Left ventricle myocardium inferior (tissue), 1 donor: Measurements from ENCODE around the gene KCNE3. TPM values are rescaled to one million over a fixed set of nuclear protein-coding genes. Genes with fewer than 3 reads are reported as not detected.

Experiments
- DNase-seq: peaks from one replicate; pipeline ENCODE4 v3.0.0-alpha.2; 2020
- H3K27ac ChIP-seq: fragments of 200-600 bp; replicated peaks from 2 replicates; pipeline ENCODE4 v1.8.0; 2021
- H3K27me3 ChIP-seq: fragments of 200-600 bp; 2 replicates; pipeline ENCODE4 v1.8.0; 2021; ENCODE audit warnings: low read depth
- H3K36me3 ChIP-seq: fragments of 200-600 bp; 2 replicates; pipeline ENCODE4 v1.8.0; 2021
- H3K4me1 ChIP-seq: fragments of 200-600 bp; 2 replicates; pipeline ENCODE4 v1.8.0; 2021
- H3K4me3 ChIP-seq: fragments of 200-600 bp; 2 replicates; pipeline ENCODE4 v1.8.0; 2021; ENCODE audit warnings: mild to moderate bottlenecking, moderate library complexity
- H3K9me3 ChIP-seq: fragments of 200-600 bp; replicated peaks from 2 replicates; pipeline ENCODE4 v1.8.0; 2021
- CTCF ChIP-seq: fragments of 200-600 bp; IDR thresholded peaks from 2 replicates; pipeline ENCODE4 v1.8.0; 2021; ENCODE audit warnings: antibody characterized with exemption, mild to moderate bottlenecking, borderline replicate concordance
- intact Hi-C: fragments of 100-400 bp; cut with micrococcal nuclease; formaldehyde crosslinking; loops from one replicate; pipeline ENCODE4 v1.11.0; 2022
- total RNA-seq: library from RNA; stranded (reverse); fragmentation: NEBNext Ultra II Directional; extraction: Animal tissue kit (Norgen Biotek cat#: 25700); gene quantifications from one replicate; pipeline ENCODE4 v1.2.1, GENCODE V29; 2021
- donor health status: DM: no; HTN: yes; CAD: no; lungs with severe emphysema.

KCNE3 gene
- total RNA-seq, 1 donor from 2014 or later, result 4.3 TPM

- Histone ChIP-seq H3K27ac (no peak overlapping the region), H3K27me3 (peaks cover 36% of the 10 kb centered on the region), H3K9me3 (no peaks in the 10 kb centered on the region), H3K4me1 (no peaks in the 10 kb centered on the region), H3K36me3 (no peaks in the 10 kb centered on the region), H3K4me3 (no peak overlapping the region)
- DNase-seq, result no peak
- intact Hi-C loops, result no loop called here
- TF ChIP-seq CTCF, result no peak
These were observed 54.5 kb downstream of the KCNE3 start for GRCh38 chr11:74412733-74413359.

- no peak for DNase-seq
- H3K36me3 ChIP-seq, result no peaks in the 10 kb centered on the region
- H3K27ac ChIP-seq, result no peak overlapping the region
- no peak for TF ChIP-seq CTCF
- H3K4me1 ChIP-seq, result no peaks in the 10 kb centered on the region
- intact Hi-C loops, result no loop called here
- no peak overlapping the region for H3K4me3 ChIP-seq
- H3K9me3 ChIP-seq, result no peaks in the 10 kb centered on the region
- peaks cover 36% of the 10 kb centered on the region for H3K27me3 ChIP-seq
These were observed 55.0 kb downstream of the KCNE3 start for GRCh38 chr11:74412321-74412720.

GRCh38 chr11:74409633-74410032 is 57.7 kb downstream of the KCNE3 start:
- Histone ChIP-seq H3K27me3 (peaks cover 36% of the 10 kb centered on the region), H3K9me3 (no peaks in the 10 kb centered on the region), H3K4me1 (no peaks in the 10 kb centered on the region), H3K4me3 (no peak overlapping the region), H3K27ac (no peak overlapping the region), H3K36me3 (no peaks in the 10 kb centered on the region)
- DNase-seq, result no peak
- TF ChIP-seq CTCF, result no peak
- intact Hi-C loops, result no loop called here

Other genes with a start within 250 kb of the KCNE3 start
- gene P4HA3, start 155.9 kb downstream of the KCNE3 start, total RNA-seq, result 0.16 TPM
- 1.6 TPM for gene PGM2L1, start 69.1 kb downstream of the KCNE3 start, total RNA-seq
- gene LIPT2, start 26.2 kb upstream of the KCNE3 start, total RNA-seq, result 0.96 TPM
- gene POLD3, start 125.0 kb upstream of the KCNE3 start, total RNA-seq, result 6.2 TPM